WTC11 (cell line): ENCODE data around the gene CDX2.

Source experiments
- ATF3 ChIP-seq: sonication (generic); formaldehyde crosslinking; conservative IDR thresholded peaks from 2 replicates; pipeline ENCODE4 v1.8.1; 2022; ENCODE audit warnings: mild to moderate bottlenecking, missing genetic modification reagents
- CREB1 ChIP-seq: sonication (generic); formaldehyde crosslinking; IDR thresholded peaks from 2 replicates; pipeline ENCODE4 v1.8.0; 2023; ENCODE audit warnings: mild to moderate bottlenecking, missing genetic modification reagents
- E2F1 ChIP-seq: sonication (generic); formaldehyde crosslinking; IDR thresholded peaks from 2 replicates; pipeline ENCODE4 v1.8.0; 2022; ENCODE audit warnings: mild to moderate bottlenecking, missing genetic modification reagents
- E2F4 ChIP-seq: sonication (generic); formaldehyde crosslinking; IDR thresholded peaks from 2 replicates; pipeline ENCODE4 v1.8.1; 2022; ENCODE audit warnings: low read depth, mild to moderate bottlenecking, moderate library complexity, missing genetic modification reagents, borderline replicate concordance
- FOXJ3 ChIP-seq: sonication (generic); formaldehyde crosslinking; IDR thresholded peaks from 2 replicates; pipeline ENCODE4 v1.9.0; 2021; ENCODE audit warnings: missing genetic modification reagents, mild to moderate bottlenecking, borderline replicate concordance
- JUN ChIP-seq: sonication (generic); formaldehyde crosslinking; IDR thresholded peaks from 2 replicates; pipeline ENCODE4 v1.8.0; 2023; ENCODE audit warnings: mild to moderate bottlenecking, missing genetic modification reagents
- NR1H2 ChIP-seq: sonication (generic); formaldehyde crosslinking; IDR thresholded peaks from 2 replicates; pipeline ENCODE4 v1.9.0; 2021; ENCODE audit warnings: mild to moderate bottlenecking, moderate library complexity, missing genetic modification reagents
- NR2C2 ChIP-seq: sonication (generic); formaldehyde crosslinking; IDR thresholded peaks from 2 replicates; pipeline ENCODE4 v1.8.0; 2022; ENCODE audit warnings: mild to moderate bottlenecking, missing genetic modification reagents
- TCF7 ChIP-seq: sonication (generic); formaldehyde crosslinking; IDR thresholded peaks from 2 replicates; pipeline ENCODE4 v1.8.0; 2022; ENCODE audit warnings: mild to moderate bottlenecking, low read depth, missing genetic modification reagents, moderate library complexity
- TEAD4 ChIP-seq: sonication (generic); formaldehyde crosslinking; IDR thresholded peaks from 2 replicates; pipeline ENCODE4 v1.8.0; 2022; ENCODE audit warnings: mild to moderate bottlenecking, missing genetic modification reagents
- ZNF423 ChIP-seq: fragments of 250-450 bp; sonication (Bioruptor Pico); IDR thresholded peaks from 2 replicates; pipeline ENCODE4 v2.1.2; 2022; ENCODE audit warnings: mild to moderate bottlenecking, moderate library complexity
- TF ChIP-seq, protein P1 (sequence below): fragments of 200-600 bp; IDR thresholded peaks from 2 replicates; pipeline ENCODE4 v1.8.0; 2022; ENCODE audit warnings: antibody characterized with exemption

- no peak for TF ChIP-seq JUN (CRISPR knock-in tag)
- no peak for TF ChIP-seq ATF3 (CRISPR knock-in tag)
- TF ChIP-seq TEAD4 = no peak
- TF ChIP-seq NR1H2 (CRISPR knock-in tag) = no peak
- no peak for TF ChIP-seq FOXJ3
- TF ChIP-seq NR2C2 (CRISPR knock-in tag) = no peak
- TF ChIP-seq TCF7 (CRISPR knock-in tag) = no peak
- TF ChIP-seq, protein P1, sequence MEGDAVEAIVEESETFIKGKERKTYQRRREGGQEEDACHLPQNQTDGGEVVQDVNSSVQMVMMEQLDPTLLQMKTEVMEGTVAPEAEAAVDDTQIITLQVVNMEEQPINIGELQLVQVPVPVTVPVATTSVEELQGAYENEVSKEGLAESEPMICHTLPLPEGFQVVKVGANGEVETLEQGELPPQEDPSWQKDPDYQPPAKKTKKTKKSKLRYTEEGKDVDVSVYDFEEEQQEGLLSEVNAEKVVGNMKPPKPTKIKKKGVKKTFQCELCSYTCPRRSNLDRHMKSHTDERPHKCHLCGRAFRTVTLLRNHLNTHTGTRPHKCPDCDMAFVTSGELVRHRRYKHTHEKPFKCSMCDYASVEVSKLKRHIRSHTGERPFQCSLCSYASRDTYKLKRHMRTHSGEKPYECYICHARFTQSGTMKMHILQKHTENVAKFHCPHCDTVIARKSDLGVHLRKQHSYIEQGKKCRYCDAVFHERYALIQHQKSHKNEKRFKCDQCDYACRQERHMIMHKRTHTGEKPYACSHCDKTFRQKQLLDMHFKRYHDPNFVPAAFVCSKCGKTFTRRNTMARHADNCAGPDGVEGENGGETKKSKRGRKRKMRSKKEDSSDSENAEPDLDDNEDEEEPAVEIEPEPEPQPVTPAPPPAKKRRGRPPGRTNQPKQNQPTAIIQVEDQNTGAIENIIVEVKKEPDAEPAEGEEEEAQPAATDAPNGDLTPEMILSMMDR = no peak
- TF ChIP-seq ZNF423 (CRISPR knock-in tag) = no peak
- no peak for TF ChIP-seq E2F1 (CRISPR knock-in tag)
- TF ChIP-seq E2F4 = no peak
- no peak for TF ChIP-seq CREB1 (CRISPR knock-in tag)
These were observed 26.1 kb downstream of the CDX2 start for GRCh38 chr13:27942972-27943371.
